CD14-positive monocyte (primary cell): ENCODE measurements around the gene ZNF318. TPM values are rescaled to one million over a fixed set of nuclear protein-coding genes. Genes with fewer than 3 reads are reported as not detected.

Experiments used
- DNase-seq, 3 donors: peaks; one replicate each; pipeline ENCODE4 v3.0.0-alpha.2; 2011 to 2022
- H2AFZ ChIP-seq: 2 replicates; pipeline ENCODE4 v1.6.0; 2012; ENCODE audit warnings: mild to moderate bottlenecking, low read depth, low read length, inconsistent platforms; ENCODE audit not compliant: insufficient read depth, poor library complexity, severe bottlenecking
- H3K27ac ChIP-seq, 2 donors: 1 replicate in 1 of 2; 2 replicates in 1 of 2; pipeline ENCODE4 v1.5.1; 2012 to 2013; ENCODE audit warnings: low read length in 2 of 2, control low read depth in 1 of 2, inconsistent platforms in 1 of 2, low read depth in 1 of 2, mild to moderate bottlenecking in 1 of 2
- H3K27me3 ChIP-seq, 2 donors: one replicate each; pipeline versions ENCODE4 v1.6.0 to v1.6.1; 2011 to 2013; ENCODE audit warnings: low read length in 2 of 2; ENCODE audit not compliant: control insufficient read depth in 2 of 2, insufficient read depth in 2 of 2
- H3K36me3 ChIP-seq, 2 donors: replicated peaks in 1 of 2; 1 replicate in 1 of 2; 2 replicates in 1 of 2; pipeline versions ENCODE4 v1.5.1 to v1.6.1; 2012 to 2013; ENCODE audit warnings: low read length in 2 of 2, control low read depth in 1 of 2, inconsistent platforms in 1 of 2, mild to moderate bottlenecking in 1 of 2; ENCODE audit not compliant: insufficient read depth in 2 of 2, control insufficient read depth in 1 of 2
- H3K4me1 ChIP-seq, 2 donors: 1 replicate in 1 of 2; 2 replicates in 1 of 2; pipeline versions ENCODE4 v1.5.1 to v1.6.1; 2012 to 2013; ENCODE audit warnings: low read length in 2 of 2, control low read depth in 1 of 2, inconsistent platforms in 1 of 2, mild to moderate bottlenecking in 1 of 2, moderate library complexity in 1 of 2; ENCODE audit not compliant: insufficient read depth in 2 of 2, control insufficient read depth in 1 of 2
- H3K4me2 ChIP-seq: replicated peaks from 2 replicates; pipeline ENCODE3; 2012; ENCODE audit warnings: low read length, moderate library complexity, mild to moderate bottlenecking; ENCODE audit not compliant: poor library complexity, severe bottlenecking; ENCODE audit errors: extremely low read depth
- H3K4me3 ChIP-seq, 3 experiments: fragments of 200-600 bp in 1 of 3; sonication (generic) in 1 of 3; replicated peaks in 1 of 3; 1 replicate in 2 of 3; 2 replicates in 1 of 3; pipeline ENCODE4 v1.5.1; 2011 to 2013; ENCODE audit warnings: low read length in 3 of 3, mild to moderate bottlenecking in 3 of 3, control low read depth in 2 of 3, low read depth in 2 of 3, inconsistent platforms in 1 of 3, moderate library complexity in 1 of 3
- H3K79me2 ChIP-seq: 2 replicates; pipeline ENCODE4 v1.6.0; 2012; ENCODE audit warnings: mild to moderate bottlenecking, control low read depth, inconsistent platforms, low read length, moderate library complexity; ENCODE audit not compliant: insufficient read depth
- H3K9ac ChIP-seq: 2 replicates; pipeline ENCODE4 v1.6.0; 2017; ENCODE audit warnings: low read length, mild to moderate bottlenecking; ENCODE audit not compliant: insufficient read depth, poor library complexity, severe bottlenecking
- H3K9me3 ChIP-seq, 2 donors: replicated peaks in 1 of 2; 1 replicate in 1 of 2; 2 replicates in 1 of 2; pipeline versions ENCODE4 v1.5.1 to v1.6.1; 2012 to 2013; ENCODE audit warnings: low read length in 2 of 2, control low read depth in 1 of 2; ENCODE audit not compliant: control insufficient read depth in 1 of 2, insufficient read depth in 1 of 2
- H4K20me1 ChIP-seq: 2 replicates; pipeline ENCODE4 v1.6.0; 2012; ENCODE audit warnings: mild to moderate bottlenecking, low read length, control low read depth, moderate library complexity; ENCODE audit not compliant: insufficient read depth
- H3K27ac Mint-ChIP-seq, 7 donors: one replicate each; pipeline ENCODE4 v1.8.0; 2020; ENCODE audit warnings: mild to moderate bottlenecking in 7 of 7, mixed read lengths in 7 of 7, moderate library complexity in 6 of 7, inconsistent platforms in 2 of 7
- H3K27me3 Mint-ChIP-seq, 3 donors: one replicate each; pipeline ENCODE4 v1.8.0; 2021 to 2022; ENCODE audit warnings: low read depth in 3 of 3, mild to moderate bottlenecking in 3 of 3, mixed read lengths in 3 of 3, moderate library complexity in 3 of 3, inconsistent platforms in 1 of 3
- H3K36me3 Mint-ChIP-seq, 2 donors: one replicate each; pipeline ENCODE4 v1.8.0; 2020; ENCODE audit warnings: mixed read lengths in 2 of 2, inconsistent platforms in 1 of 2, mild to moderate bottlenecking in 1 of 2
- H3K4me1 Mint-ChIP-seq: one replicate; pipeline ENCODE4 v1.8.0; 2020; ENCODE audit warnings: mild to moderate bottlenecking, mixed read lengths
- H3K4me3 Mint-ChIP-seq, 2 donors: one replicate each; pipeline ENCODE4 v1.8.0; 2020; ENCODE audit warnings: mild to moderate bottlenecking in 2 of 2, mixed read lengths in 2 of 2, moderate library complexity in 1 of 2
- H3K9me3 Mint-ChIP-seq, 7 donors: one replicate each; pipeline ENCODE4 v1.8.0; 2020 to 2022; ENCODE audit warnings: mixed read lengths in 7 of 7, mild to moderate bottlenecking in 6 of 7, moderate library complexity in 6 of 7, inconsistent platforms in 2 of 7
- CTCF ChIP-seq: fragments of 200-600 bp; IDR thresholded peaks from one replicate; pipeline ENCODE4 v1.8.0; 2022; ENCODE audit warnings: antibody characterized with exemption, mild to moderate bottlenecking
- WGBS: methylation state at CpG from one replicate; pipeline ENCODE4 v1.1.5; 2013; ENCODE audit warnings: missing lambda C conversion rate; ENCODE audit not compliant: insufficient coverage; 5-methylcytosine and 5-hydroxymethylcytosine counted together
- intact Hi-C, 2 donors: fragments of 100-400 bp; cut with micrococcal nuclease; formaldehyde crosslinking; loops; one replicate each; pipeline versions ENCODE4 v1.15.0 to v1.15.1; 2023
- polyA plus RNA-seq, 3 donors: library from polyadenylated mRNA; depleted of rRNA in 1 of 3; unstranded in 2 of 3; stranded (reverse) in 1 of 3; fragments of 300-500 nt in 2 of 3; fragments of >200 nt in 1 of 3; fragmentation: Illumina TruSeq in 2 of 3; gene quantifications; 1 replicate in 2 of 3; 2 replicates in 1 of 3; pipeline ENCODE4 v1.2.3, GENCODE V29; 2012 to 2021

Gene ZNF318
- polyA plus RNA-seq, 3 donors, result 3.2 to 19.4 (median 3.6) TPM

- Histone ChIP-seq H3K4me2 (no peak overlapping the region), H4K20me1 (no peaks in the 10 kb centered on the region), H3K27me3 (peaks cover 9 to 15% of the 10 kb centered on the region in 2 donors), H3K79me2 (no peaks in the 10 kb centered on the region), H3K27ac (no peak overlapping the region), H3K9me3 (no peaks in the 10 kb centered on the region), H3K36me3 (no peaks in the 10 kb centered on the region), H3K9ac (no peak overlapping the region), H2AFZ (no peak overlapping the region), H3K4me3 (no peak overlapping the region), H3K4me1 (peaks cover 6 to 17% of the 10 kb centered on the region in 2 donors)
- H3K9me3 Mint-ChIP-seq, result no peaks in the 10 kb centered on the region
- WGBS, result no CpG with 5 or more reads among the region's 6 CpGs
- H3K4me3 Mint-ChIP-seq, result no peak overlapping the region
- peaks cover 21 to 43% (median 37%) of the 10 kb centered on the region in 3 donors for H3K27me3 Mint-ChIP-seq
- H3K36me3 Mint-ChIP-seq, result no peaks in the 10 kb centered on the region
- intact Hi-C loops, result loop anchor here (5.0 to 10.0 kb wide), 3 partner anchors 34 to 134 kb away; no protein-coding TSS in a partner anchor
- H3K27ac Mint-ChIP-seq, result peak overlapping the region in 3 of 7 donors; percentile 5 to 19 (median 7)
- no peak for DNase-seq
- no peak for TF ChIP-seq CTCF
- peaks cover 26% of the 10 kb centered on the region for H3K4me1 Mint-ChIP-seq
Measured at GRCh38 chr6:43396408-43397149, 27.1 kb upstream of the ZNF318 start.

DNA sequence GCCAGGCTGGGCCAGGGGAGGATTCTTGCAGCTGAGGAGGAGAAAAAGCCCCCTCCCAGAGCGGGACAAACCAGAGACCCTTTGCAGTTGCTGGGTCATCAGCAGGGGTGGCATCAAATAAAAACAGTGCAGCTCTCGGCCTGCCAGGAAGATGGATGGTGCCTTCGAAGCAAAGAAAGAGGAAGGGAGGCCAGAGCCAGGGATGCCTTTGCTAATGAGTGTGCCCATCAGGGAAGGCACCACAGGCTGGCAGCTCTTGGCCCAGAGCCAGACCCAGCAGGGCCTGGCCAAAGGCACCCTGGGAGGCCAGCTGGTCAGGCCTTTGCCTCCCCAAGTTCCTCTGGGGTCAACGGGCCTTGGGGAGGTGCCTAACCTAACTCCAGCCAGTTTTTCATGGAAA lies 26.3 kb upstream of the ZNF318 start:
- Histone ChIP-seq H2AFZ (no peak overlapping the region), H3K4me3 (no peak overlapping the region), H3K9ac (no peak overlapping the region), H3K4me2 (no peak overlapping the region), H3K27me3 (peaks cover 9 to 23% of the 10 kb centered on the region in 2 donors), H3K4me1 (peaks cover 9 to 24% of the 10 kb centered on the region in 2 donors), H3K27ac (no peak overlapping the region), H4K20me1 (no peaks in the 10 kb centered on the region), H3K36me3 (no peaks in the 10 kb centered on the region), H3K79me2 (no peaks in the 10 kb centered on the region), H3K9me3 (no peaks in the 10 kb centered on the region)
- DNase-seq, result peak in 1 of 3 donors; percentile 29
- H3K36me3 Mint-ChIP-seq, result peaks cover 0 to 3% of the 10 kb centered on the region in 2 donors
- peak overlapping the region in 4 of 7 donors; percentile 14 to 73 (median 58) for H3K27ac Mint-ChIP-seq
- no peak for TF ChIP-seq CTCF
- H3K9me3 Mint-ChIP-seq, result no peaks in the 10 kb centered on the region
- WGBS, result 45% methylated on average over 3 of the region's 4 CpGs
- intact Hi-C loops, result loop anchor here (5.0 to 10.0 kb wide), 3 partner anchors 33 to 133 kb away; no protein-coding TSS in a partner anchor
- no peak overlapping the region for H3K4me3 Mint-ChIP-seq
- H3K4me1 Mint-ChIP-seq, result peaks cover 34% of the 10 kb centered on the region
- peaks cover 29 to 49% (median 44%) of the 10 kb centered on the region in 3 donors for H3K27me3 Mint-ChIP-seq
